ENCODE data around the gene MRPL58.

The MRPL58 gene

GRCh38 chr17:75051941-75052340, 39.5 kb downstream of the MRPL58 start:
- no peak for TF ChIP-seq CTCF (IDR thresholded peaks at IDR 0.05)

- peak; percentile 45; the same call in 1 of the 2 replicates for TF ChIP-seq CTCF (IDR thresholded peaks at IDR 0.05)
These were observed 47.2 kb downstream of the MRPL58 start for GRCh38 chr17:75059369-75060345.

- TF ChIP-seq CTCF (IDR thresholded peaks at IDR 0.05): no peak
These were observed 48.1 kb downstream of the MRPL58 start for GRCh38 chr17:75060434-75061054.

GRCh38 chr17:75061055-75061438, 48.6 kb downstream of the MRPL58 start:
- no peak for TF ChIP-seq CTCF (IDR thresholded peaks at IDR 0.05)

GRCh38 chr17:75061618-75062017, 49.1 kb downstream of the MRPL58 start:
- no peak for TF ChIP-seq CTCF (IDR thresholded peaks at IDR 0.05)

GRCh38 chr17:75063201-75063600, 50.7 kb downstream of the MRPL58 start:
- TF ChIP-seq CTCF (IDR thresholded peaks at IDR 0.05): no peak

GRCh38 chr17:75063626-75064025, 51.2 kb downstream of the MRPL58 start:
- TF ChIP-seq CTCF (IDR thresholded peaks at IDR 0.05): no peak
